Loucy (cell line): ENCODE data around the gene ACP1.

Experiments
- EZH2phosphoT487 ChIP-seq: fragments of 200-600 bp; IDR thresholded peaks from 2 replicates; pipeline ENCODE4 v1.6.1; 2018; ENCODE audit warnings: antibody characterized with exemption, mild to moderate bottlenecking, moderate library complexity, borderline replicate concordance
- TF ChIP-seq, protein P1 (sequence below): fragments of 200-600 bp; sonication (generic); conservative IDR thresholded peaks from 2 replicates; pipeline ENCODE4 v1.5.1; 2014; ENCODE audit warnings: mild to moderate bottlenecking, antibody characterized with exemption, low read length

DNA sequence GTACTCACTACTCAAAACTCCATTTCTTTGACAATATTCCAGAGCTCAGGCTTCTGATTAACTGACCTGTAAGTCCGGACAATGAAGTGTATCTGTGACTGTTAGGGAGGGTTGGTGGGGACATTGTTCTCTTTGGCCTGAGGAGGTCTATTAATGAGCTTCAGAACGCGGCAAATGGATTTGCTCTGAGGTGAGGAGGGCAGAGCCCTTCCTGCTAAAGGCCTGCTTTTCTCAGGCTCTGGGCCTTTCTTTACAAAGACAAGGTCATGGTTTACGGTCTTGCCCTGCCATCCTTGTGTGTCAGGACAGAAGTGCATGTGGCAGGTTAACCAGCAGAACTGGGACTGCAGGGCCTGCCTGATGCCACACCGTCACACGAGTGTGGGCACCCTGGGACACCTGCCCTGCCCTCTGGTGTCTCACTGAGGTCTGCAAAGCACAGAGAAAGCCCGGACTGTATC, 15.9 kb downstream of the ACP1 start:
- TF ChIP-seq, protein P1, sequence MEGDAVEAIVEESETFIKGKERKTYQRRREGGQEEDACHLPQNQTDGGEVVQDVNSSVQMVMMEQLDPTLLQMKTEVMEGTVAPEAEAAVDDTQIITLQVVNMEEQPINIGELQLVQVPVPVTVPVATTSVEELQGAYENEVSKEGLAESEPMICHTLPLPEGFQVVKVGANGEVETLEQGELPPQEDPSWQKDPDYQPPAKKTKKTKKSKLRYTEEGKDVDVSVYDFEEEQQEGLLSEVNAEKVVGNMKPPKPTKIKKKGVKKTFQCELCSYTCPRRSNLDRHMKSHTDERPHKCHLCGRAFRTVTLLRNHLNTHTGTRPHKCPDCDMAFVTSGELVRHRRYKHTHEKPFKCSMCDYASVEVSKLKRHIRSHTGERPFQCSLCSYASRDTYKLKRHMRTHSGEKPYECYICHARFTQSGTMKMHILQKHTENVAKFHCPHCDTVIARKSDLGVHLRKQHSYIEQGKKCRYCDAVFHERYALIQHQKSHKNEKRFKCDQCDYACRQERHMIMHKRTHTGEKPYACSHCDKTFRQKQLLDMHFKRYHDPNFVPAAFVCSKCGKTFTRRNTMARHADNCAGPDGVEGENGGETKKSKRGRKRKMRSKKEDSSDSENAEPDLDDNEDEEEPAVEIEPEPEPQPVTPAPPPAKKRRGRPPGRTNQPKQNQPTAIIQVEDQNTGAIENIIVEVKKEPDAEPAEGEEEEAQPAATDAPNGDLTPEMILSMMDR = no peak
- TF ChIP-seq EZH2phosphoT487 = no peak
